Transverse colon (tissue), 4 donors: Measurements from ENCODE around the gene PI16.

Experiments
- CTCF ChIP-seq, 5 experiments: fragments of 200-600 bp in 3 of 5; fragments of 450-650 bp in 2 of 5; sonication (generic) in 3 of 5; IDR thresholded peaks; 1 replicate in 2 of 5; 2 replicates in 3 of 5; pipeline ENCODE4 v1.5.1; 2016 to 2017; ENCODE audit warnings: antibody characterized with exemption in 5 of 5, inconsistent platforms in 3 of 5, mild to moderate bottlenecking in 2 of 5, moderate library complexity in 1 of 5
- EP300 ChIP-seq: sonication (generic); formaldehyde crosslinking; IDR thresholded peaks from one replicate; pipeline ENCODE4 v1.6.1; 2017; ENCODE audit warnings: antibody characterized with exemption, low read depth
- POLR2A ChIP-seq: fragments of 450-650 bp; IDR thresholded peaks from one replicate; pipeline ENCODE4 v1.6.1; 2016; ENCODE audit warnings: antibody characterized with exemption, mild to moderate bottlenecking, moderate library complexity
- POLR2AphosphoS5 ChIP-seq, 3 donors: sonication (generic); formaldehyde crosslinking; IDR thresholded peaks; one replicate each; pipeline ENCODE4 v1.6.1; 2016; ENCODE audit warnings: antibody characterized with exemption in 3 of 3

GRCh38 chr6:36929607-36930006 is 24.9 kb upstream of the PI16 start:
- TF ChIP-seq POLR2AphosphoS5 (IDR thresholded peaks at IDR 0.05) (no peak), POLR2A (no peak), CTCF (IDR thresholded peaks at IDR 0.05) (no peak), EP300 (no peak)
